GM18868 (cell line): ENCODE measurements around the gene SOCS6.
"Not testable (repeated sequence)": the region's sequence is repeated elsewhere in the genome, so short reads cannot be mapped to it uniquely, and the experiment has no call there.

Source experiments
- ATAC-seq: cut with Tn5 transposase; IDR thresholded peaks from one replicate; pipeline ENCODE4 v1.9.1; 2021; ENCODE audit warnings: mild to moderate bottlenecking, moderate library complexity; ENCODE audit not compliant: unreplicated experiment

The SOCS6 gene

GRCh38 chr18:70288851-70289328 is at the start of gene SOCS6:
Gene SOCS6 (plus strand): TSS chr18:70289045. CDS start chr18:70324669, 35,624 bp downstream.
- ATAC-seq: peak; percentile 67

- ATAC-seq: no peak
Measured at GRCh38 chr18:70243131-70243929, 45.5 kb upstream of the SOCS6 start.

- ATAC-seq: no peak
Measured at GRCh38 chr18:70246061-70246466, 42.8 kb upstream of the SOCS6 start.

- ATAC-seq: no peak
Measured at GRCh38 chr18:70249118-70249517, 39.7 kb upstream of the SOCS6 start.

GRCh38 chr18:70249861-70250260 is 39.0 kb upstream of the SOCS6 start:
- ATAC-seq: not testable (repeated sequence)

- ATAC-seq: no peak
Measured at GRCh38 chr18:70250781-70251180, 38.1 kb upstream of the SOCS6 start.

GRCh38 chr18:70256184-70256583 is 32.7 kb upstream of the SOCS6 start:
- ATAC-seq: no peak

GRCh38 chr18:70256994-70257393 is 31.9 kb upstream of the SOCS6 start:
- ATAC-seq: no peak

GRCh38 chr18:70258243-70258642 is 30.6 kb upstream of the SOCS6 start:
- no peak for ATAC-seq

- no peak for ATAC-seq
Measured at GRCh38 chr18:70260683-70261082, 28.2 kb upstream of the SOCS6 start.

- ATAC-seq: no peak
Measured at GRCh38 chr18:70261141-70261788, 27.6 kb upstream of the SOCS6 start.

GRCh38 chr18:70263336-70263735 is 25.5 kb upstream of the SOCS6 start:
- no peak for ATAC-seq

GRCh38 chr18:70271742-70272141 is 17.1 kb upstream of the SOCS6 start:
- no peak for ATAC-seq

GRCh38 chr18:70273021-70273420 is 15.8 kb upstream of the SOCS6 start:
- ATAC-seq: no peak

GRCh38 chr18:70276416-70277191 is 12.2 kb upstream of the SOCS6 start:
- no peak for ATAC-seq

- ATAC-seq: peak; percentile 63
Measured at GRCh38 chr18:70279470-70279869, 9.4 kb upstream of the SOCS6 start.

GRCh38 chr18:70280007-70280925 is 8.6 kb upstream of the SOCS6 start:
- ATAC-seq: no peak

- ATAC-seq: peak; percentile 9
Measured at GRCh38 chr18:70284976-70285620, 3.7 kb upstream of the SOCS6 start.

- ATAC-seq: no peak
Measured at GRCh38 chr18:70287731-70288130, 1.1 kb upstream of the SOCS6 start.
